PC-9 (cell line): ENCODE data around the gene CRAMP1.

Experiments
- EZH2 ChIP-seq: fragments of 200-600 bp; sonication (generic); IDR thresholded peaks from 2 replicates; pipeline ENCODE4 v1.8.0; 2017; ENCODE audit warnings: antibody characterized with exemption, low read depth
- TF ChIP-seq, protein P1 (sequence below): fragments of 200-600 bp; sonication (generic); conservative IDR thresholded peaks from 2 replicates; pipeline ENCODE4 v1.6.1; 2017; ENCODE audit warnings: mixed run types, antibody characterized with exemption, mild to moderate bottlenecking, moderate library complexity

GRCh38 chr16:1677942-1678499 lies 65.9 kb downstream of the CRAMP1 start, which contains the start of gene JPT2:
- TF ChIP-seq, protein P1, sequence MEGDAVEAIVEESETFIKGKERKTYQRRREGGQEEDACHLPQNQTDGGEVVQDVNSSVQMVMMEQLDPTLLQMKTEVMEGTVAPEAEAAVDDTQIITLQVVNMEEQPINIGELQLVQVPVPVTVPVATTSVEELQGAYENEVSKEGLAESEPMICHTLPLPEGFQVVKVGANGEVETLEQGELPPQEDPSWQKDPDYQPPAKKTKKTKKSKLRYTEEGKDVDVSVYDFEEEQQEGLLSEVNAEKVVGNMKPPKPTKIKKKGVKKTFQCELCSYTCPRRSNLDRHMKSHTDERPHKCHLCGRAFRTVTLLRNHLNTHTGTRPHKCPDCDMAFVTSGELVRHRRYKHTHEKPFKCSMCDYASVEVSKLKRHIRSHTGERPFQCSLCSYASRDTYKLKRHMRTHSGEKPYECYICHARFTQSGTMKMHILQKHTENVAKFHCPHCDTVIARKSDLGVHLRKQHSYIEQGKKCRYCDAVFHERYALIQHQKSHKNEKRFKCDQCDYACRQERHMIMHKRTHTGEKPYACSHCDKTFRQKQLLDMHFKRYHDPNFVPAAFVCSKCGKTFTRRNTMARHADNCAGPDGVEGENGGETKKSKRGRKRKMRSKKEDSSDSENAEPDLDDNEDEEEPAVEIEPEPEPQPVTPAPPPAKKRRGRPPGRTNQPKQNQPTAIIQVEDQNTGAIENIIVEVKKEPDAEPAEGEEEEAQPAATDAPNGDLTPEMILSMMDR = no peak
- no peak for TF ChIP-seq EZH2
